ENCODE results near the gene EPN1. TPM values are rescaled to one million over a fixed set of nuclear protein-coding genes. Genes with fewer than 3 reads are reported as not detected.
"Not testable (repeated sequence)": the region's sequence is repeated elsewhere in the genome, so short reads cannot be mapped to it uniquely, and the experiment has no call there.

EPN1 gene
- polyA plus RNA-seq, 3 donors: 80.2 to 152 (median 135) TPM

DNA sequence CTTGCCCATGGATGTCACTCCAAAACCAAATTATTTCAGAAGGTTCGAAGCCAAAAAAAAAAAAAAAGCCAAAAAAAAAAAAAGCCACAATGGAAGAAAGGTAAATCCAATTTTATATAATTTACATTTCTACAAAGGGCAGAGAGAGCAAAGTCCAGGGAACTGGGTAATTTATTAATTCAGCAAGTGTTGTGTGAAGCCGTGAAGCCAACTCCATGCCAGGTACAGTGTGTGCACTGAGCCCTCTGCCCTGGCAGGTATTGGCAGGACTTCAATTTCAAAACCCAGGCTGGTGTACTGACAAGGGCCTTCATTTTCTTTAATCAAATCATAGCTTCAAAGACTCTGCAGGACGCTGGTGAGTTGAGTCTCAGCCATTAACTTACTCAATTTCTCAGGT is 78.4 kb downstream of the EPN1 start:
- DNase-seq (ENCODE audit: extremely low read depth in 1 of 11, low read depth in 9 of 11, low spot score in 4 of 11): no peak

DNA sequence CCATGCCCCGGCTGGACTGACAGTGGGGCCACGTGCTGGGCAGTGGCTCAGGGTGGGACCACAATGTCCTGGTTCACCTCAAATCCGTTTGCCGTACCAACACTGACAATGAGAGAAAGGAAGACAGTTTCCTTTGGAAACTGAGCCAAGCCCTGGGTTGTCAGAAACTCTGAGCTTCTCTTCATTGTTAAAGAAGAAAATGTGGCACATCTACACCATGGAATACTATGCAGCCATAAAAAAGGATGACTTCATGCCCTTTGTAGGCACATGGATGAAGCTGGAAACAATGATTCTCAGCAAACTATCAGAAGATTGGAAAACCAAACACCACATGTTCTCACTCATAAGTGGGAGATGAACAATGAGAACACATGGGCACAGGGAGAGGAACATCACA is 81.8 kb downstream of the EPN1 start:
- DNase-seq (ENCODE audit: extremely low read depth in 1 of 11, low read depth in 9 of 11, low spot score in 4 of 11): not testable (repeated sequence)

DNA sequence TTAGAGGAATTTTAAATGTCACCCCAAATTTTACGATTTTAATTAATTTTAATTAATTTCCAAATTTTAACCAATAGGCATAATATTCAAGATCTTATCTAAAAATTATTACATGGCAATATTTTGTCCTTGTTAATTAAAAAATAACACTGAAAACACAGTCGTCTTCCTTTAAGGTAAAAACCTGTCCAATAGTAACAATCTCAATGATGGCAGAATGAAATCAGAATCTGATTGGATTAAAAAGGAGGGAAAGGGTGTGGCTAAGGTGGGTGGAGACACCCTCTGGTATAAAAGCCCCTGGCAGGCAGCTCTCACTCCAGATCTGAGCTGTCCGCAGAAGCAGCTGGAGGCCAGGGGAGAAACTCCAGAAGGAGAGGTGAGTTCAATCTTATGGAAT is 83.8 kb downstream of the EPN1 start, which contains the start of gene RFPL4A:
Gene RFPL4A (plus strand): TSS at position 301 of the 400 bp plus-strand sequence. CDS start 2,704 bp downstream, outside the sequence.
- DNase-seq (ENCODE audit: extremely low read depth in 1 of 11, low read depth in 9 of 11, low spot score in 4 of 11): not testable (repeated sequence)

Other genes starting within 250 kb of the EPN1 start
- under 1 TPM; 0.09 to 0.30 (median 0.16) TPM for gene SHISA7, start 231.9 kb upstream of the EPN1 start, polyA plus RNA-seq (ENCODE audit: insufficient read length in 3 of 3)
- gene ISOC2, start 213.6 kb upstream of the EPN1 start, polyA plus RNA-seq (ENCODE audit: insufficient read length in 3 of 3): 10 to 100 TPM; 28.1 to 47.0 (median 45.4) TPM
- not detected for gene C19orf85, start 210.5 kb upstream of the EPN1 start, polyA plus RNA-seq (ENCODE audit: insufficient read length in 3 of 3)
- gene ZNF628, start 198.6 kb upstream of the EPN1 start, polyA plus RNA-seq (ENCODE audit: insufficient read length in 3 of 3): 1 to 10 TPM; 2.1 to 6.6 (median 4.8) TPM
- 10 to 100 TPM; 43.2 to 55.9 (median 52.6) TPM for gene NAT14, start 190.0 kb upstream of the EPN1 start, polyA plus RNA-seq (ENCODE audit: insufficient read length in 3 of 3)
- gene SSC5D, start 186.8 kb upstream of the EPN1 start, polyA plus RNA-seq (ENCODE audit: insufficient read length in 3 of 3): 1 to 10 TPM; 1.5 to 2.5 (median 1.6) TPM
- 1 to 10 TPM in 2 of 3 donors, under 1 TPM in 1; 0.97 to 1.8 (median 1.4) TPM for gene SBK2, start 138.1 kb upstream of the EPN1 start, polyA plus RNA-seq (ENCODE audit: insufficient read length in 3 of 3)
- gene SBK3, start 129.7 kb upstream of the EPN1 start, polyA plus RNA-seq (ENCODE audit: insufficient read length in 3 of 3): under 1 TPM; 0.12 to 0.28 (median 0.22) TPM
- gene ZNF579, start 94.4 kb upstream of the EPN1 start, polyA plus RNA-seq (ENCODE audit: insufficient read length in 3 of 3): 10 to 100 TPM; 13.8 to 21.2 (median 19.5) TPM
- gene FIZ1, start 75.7 kb upstream of the EPN1 start, polyA plus RNA-seq (ENCODE audit: insufficient read length in 3 of 3): 10 to 100 TPM; 20.1 to 24.5 (median 23.9) TPM
- 10 to 100 TPM in 2 of 3 donors, 1 to 10 TPM in 1; 6.5 to 11.1 (median 11.0) TPM for gene ZNF524, start 74.9 kb upstream of the EPN1 start, polyA plus RNA-seq (ENCODE audit: insufficient read length in 3 of 3)
- gene ZNF865, start 69.6 kb upstream of the EPN1 start, polyA plus RNA-seq (ENCODE audit: insufficient read length in 3 of 3): 10 to 100 TPM in 2 of 3 donors, 1 to 10 TPM in 1; 5.9 to 11.8 (median 11.1) TPM
- gene ZNF784, start 50.7 kb upstream of the EPN1 start, polyA plus RNA-seq (ENCODE audit: insufficient read length in 3 of 3): 10 to 100 TPM in 2 of 3 donors, 1 to 10 TPM in 1; 8.7 to 13.6 (median 12.7) TPM
- gene ZNF580, start 34.2 kb upstream of the EPN1 start, polyA plus RNA-seq (ENCODE audit: insufficient read length in 3 of 3): 10 to 100 TPM; 35.1 to 61.9 (median 53.0) TPM
- 10 to 100 TPM; 22.5 to 30.9 (median 30.2) TPM for gene ZNF581, start 31.6 kb upstream of the EPN1 start, polyA plus RNA-seq (ENCODE audit: insufficient read length in 3 of 3)
- gene CCDC106, start 27.0 kb upstream of the EPN1 start, polyA plus RNA-seq (ENCODE audit: insufficient read length in 3 of 3): 10 to 100 TPM; 17.5 to 27.4 (median 25.3) TPM
- 100 to 1,000 TPM; 160 to 218 (median 199) TPM for gene U2AF2, start 20.2 kb upstream of the EPN1 start, polyA plus RNA-seq (ENCODE audit: insufficient read length in 3 of 3)
- not detected for gene NLRP9, start 63.2 kb downstream of the EPN1 start, polyA plus RNA-seq (ENCODE audit: insufficient read length in 3 of 3)
- under 1 TPM in 1 of 3 donors, not detected in 2; 0.20 TPM for gene RFPL4A, start 83.9 kb downstream of the EPN1 start, polyA plus RNA-seq (ENCODE audit: insufficient read length in 3 of 3)
- under 1 TPM in 1 of 3 donors, not detected in 2; 0.22 TPM for gene RFPL4AL1, start 93.9 kb downstream of the EPN1 start, polyA plus RNA-seq (ENCODE audit: insufficient read length in 3 of 3)
- gene NLRP11, start 156.8 kb downstream of the EPN1 start, polyA plus RNA-seq (ENCODE audit: insufficient read length in 3 of 3): under 1 TPM; 0.14 to 0.20 (median 0.17) TPM
- not detected for gene NLRP4, start 161.3 kb downstream of the EPN1 start, polyA plus RNA-seq (ENCODE audit: insufficient read length in 3 of 3)

All from renal cortex interstitium (tissue), 11 donors.